T-helper 1 cell treated with Interleukin-12 subunit alpha and Interleukin-12 subunit beta and Interleukin-4 antibody, amounts not matched to agents 30 ng/mL and 1 ng/mL, for 36 hours (primary cell): Measurements from ENCODE around the gene CADM3. TPM values are rescaled to one million over a fixed set of nuclear protein-coding genes. Genes with fewer than 3 reads are reported as not detected.

ENCODE experiments used
- intact Hi-C: fragments of 100-400 bp; cut with micrococcal nuclease; formaldehyde crosslinking; loops from one replicate; pipeline ENCODE4 v1.15.1; 2024
- total RNA-seq: library from RNA; stranded (reverse); gene quantifications from 2 replicates; pipeline ENCODE4 v1.2.3, GENCODE V29; 2022

The CADM3 gene
- not detected in 2 replicates for total RNA-seq

- intact Hi-C loops = no loop called here
These were observed at the start of gene CADM3 for GRCh38 chr1:159171254-159171687. TSS of gene CADM3 (plus strand) at chr1:159171615. CDS start at chr1:159171766, 151 bp downstream.

- intact Hi-C loops = no loop called here
These were observed 49.3 kb upstream of the CADM3 start for GRCh38 chr1:159122005-159122621.

- intact Hi-C loops = no loop called here
These were observed 47.8 kb upstream of the CADM3 start for GRCh38 chr1:159123587-159123986.

- intact Hi-C loops = loop anchor here (1.0 to 2.0 kb wide), 4 partner anchors 66 to 953 kb away; no protein-coding TSS in a partner anchor
These were observed 39.0 kb upstream of the CADM3 start for GRCh38 chr1:159132271-159132881.

- intact Hi-C loops = no loop called here
These were observed 30.9 kb upstream of the CADM3 start for GRCh38 chr1:159140474-159140873.

GRCh38 chr1:159141584-159142390, 29.6 kb upstream of the CADM3 start:
- intact Hi-C loops = no loop called here

GRCh38 chr1:159142391-159142663, 29.1 kb upstream of the CADM3 start:
- intact Hi-C loops = no loop called here

- intact Hi-C loops = no loop called here
These were observed 28.5 kb upstream of the CADM3 start for GRCh38 chr1:159142726-159143510.

- intact Hi-C loops = no loop called here
These were observed 26.8 kb upstream of the CADM3 start for GRCh38 chr1:159144571-159144970.

- intact Hi-C loops = no loop called here
These were observed 24.4 kb upstream of the CADM3 start for GRCh38 chr1:159146980-159147379.

- intact Hi-C loops = no loop called here
These were observed 19.4 kb upstream of the CADM3 start for GRCh38 chr1:159152031-159152430.

GRCh38 chr1:159161001-159161718, 10.3 kb upstream of the CADM3 start:
- intact Hi-C loops = loop anchor here (1.0 to 5.0 kb wide), 3 partner anchors 36 to 730 kb away; no protein-coding TSS in a partner anchor

GRCh38 chr1:159161719-159162026, 9.7 kb upstream of the CADM3 start:
- intact Hi-C loops = loop anchor here (1.0 to 5.0 kb wide), 3 partner anchors 36 to 729 kb away; no protein-coding TSS in a partner anchor

GRCh38 chr1:159162516-159163265, 8.7 kb upstream of the CADM3 start:
- intact Hi-C loops = loop anchor here (5.0 kb wide), 1 partner anchor 35 kb away; no protein-coding TSS in a partner anchor

- intact Hi-C loops = loop anchor here (5.0 kb wide), 1 partner anchor 34 kb away; no protein-coding TSS in a partner anchor
These were observed 7.7 kb upstream of the CADM3 start for GRCh38 chr1:159163614-159164228.

- intact Hi-C loops = no loop called here
These were observed 3.4 kb upstream of the CADM3 start for GRCh38 chr1:159168043-159168442.

GRCh38 chr1:159170639-159171038, 776 bp upstream of the CADM3 start:
- intact Hi-C loops = no loop called here

- intact Hi-C loops = no loop called here
These were observed 480 bp downstream of the CADM3 start for GRCh38 chr1:159171688-159172501.
